GM23338 (cell line): ENCODE data around the gene PXDN. TPM values are rescaled to one million over a fixed set of nuclear protein-coding genes. Genes with fewer than 3 reads are reported as not detected.
A peak's percentile ranks its signal among the peaks of the same experiment; 100 is the strongest.

Experiments used
- ATAC-seq: fragments of 200-7000 bp; cut with Tn5 transposase; 3 replicates; pipeline ENCODE4 v1.9.1; 2020
- DNase-seq: peaks from one replicate; pipeline ENCODE4 v3.0.0-alpha.2; 2015; ENCODE audit warnings: low spot score
- H2AFZ ChIP-seq: fragments of 200-600 bp; sonication (generic); 2 replicates; pipeline ENCODE4 v1.8.0; 2016; ENCODE audit warnings: antibody characterized with exemption, mild to moderate bottlenecking, moderate library complexity
- H3F3A ChIP-seq: fragments of 200-600 bp; sonication (generic); replicated peaks from 2 replicates; pipeline ENCODE4 v1.8.0; 2017; ENCODE audit warnings: antibody characterized with exemption, mixed run types, low read depth
- H3K27ac ChIP-seq: fragments of 200-600 bp; sonication (generic); 2 replicates; pipeline ENCODE4 v1.6.1; 2016; ENCODE audit warnings: low read depth
- H3K27me3 ChIP-seq: fragments of 200-600 bp; sonication (generic); 2 replicates; pipeline ENCODE4 v1.8.0; 2016; ENCODE audit warnings: mild to moderate bottlenecking, mixed run types, moderate library complexity; ENCODE audit not compliant: insufficient read depth
- H3K36me3 ChIP-seq: fragments of 200-600 bp; sonication (generic); 2 replicates; pipeline ENCODE4 v1.8.0; 2016; ENCODE audit warnings: mild to moderate bottlenecking; ENCODE audit not compliant: insufficient read depth
- H3K4me1 ChIP-seq: fragments of 200-600 bp; sonication (generic); 2 replicates; pipeline ENCODE4 v1.8.0; 2016; ENCODE audit warnings: mild to moderate bottlenecking, moderate library complexity; ENCODE audit not compliant: insufficient read depth
- H3K4me2 ChIP-seq: fragments of 200-600 bp; sonication (generic); 2 replicates; pipeline ENCODE4 v1.7.1; 2017; ENCODE audit warnings: mixed run types
- H3K4me3 ChIP-seq: fragments of 200-600 bp; sonication (generic); 2 replicates; pipeline ENCODE4 v1.6.1; 2016; ENCODE audit warnings: mixed run types
- H3K79me2 ChIP-seq: fragments of 200-600 bp; sonication (generic); replicated peaks from 2 replicates; pipeline ENCODE4 v1.8.0; 2017; ENCODE audit warnings: mild to moderate bottlenecking; ENCODE audit not compliant: insufficient read depth
- H3K9me2 ChIP-seq: fragments of 200-600 bp; sonication (generic); 2 replicates; pipeline ENCODE4 v1.8.0; 2017; ENCODE audit not compliant: insufficient read depth
- H4K20me1 ChIP-seq: fragments of 200-600 bp; sonication (generic); replicated peaks from 2 replicates; pipeline ENCODE4 v1.8.0; 2017; ENCODE audit warnings: mild to moderate bottlenecking; ENCODE audit not compliant: insufficient read depth
- H3K27ac Mint-ChIP-seq: 2 replicates; pipeline ENCODE4 v1.8.0; 2020; ENCODE audit warnings: inconsistent platforms, mild to moderate bottlenecking, moderate library complexity, mixed read lengths
- H3K27me3 Mint-ChIP-seq: 3 replicates; pipeline ENCODE4 v1.8.0; 2022; ENCODE audit warnings: low read depth, mild to moderate bottlenecking, moderate library complexity, mixed read lengths, inconsistent platforms; ENCODE audit not compliant: insufficient read depth, poor library complexity
- H3K36me3 Mint-ChIP-seq: 3 replicates; pipeline ENCODE4 v1.8.0; 2021; ENCODE audit warnings: low read depth, mild to moderate bottlenecking, inconsistent platforms, moderate library complexity, mixed read lengths
- H3K4me1 Mint-ChIP-seq: 3 replicates; pipeline ENCODE4 v1.8.0; 2020; ENCODE audit warnings: mild to moderate bottlenecking, inconsistent platforms, mixed read lengths
- H3K4me3 Mint-ChIP-seq: 3 replicates; pipeline ENCODE4 v1.8.0; 2021; ENCODE audit warnings: moderate library complexity, mild to moderate bottlenecking, inconsistent platforms, mixed read lengths
- H3K9me3 Mint-ChIP-seq: 3 replicates; pipeline ENCODE4 v1.8.0; 2020; ENCODE audit warnings: moderate library complexity, mild to moderate bottlenecking, inconsistent platforms, mixed read lengths
- EZH2 ChIP-seq: fragments of 200-600 bp; sonication (generic); IDR thresholded peaks from one replicate; pipeline ENCODE4 v1.8.0; 2017; ENCODE audit warnings: antibody characterized with exemption, mild to moderate bottlenecking, low read depth; ENCODE audit not compliant: unreplicated experiment
- EZH2phosphoT487 ChIP-seq: fragments of 200-600 bp; sonication (generic); IDR thresholded peaks from one replicate; pipeline ENCODE4 v1.8.1; 2018; ENCODE audit warnings: antibody characterized with exemption; ENCODE audit not compliant: unreplicated experiment
- JUNB ChIP-seq: IDR thresholded peaks from one replicate; pipeline ENCODE4 v1.6.1; 2016; ENCODE audit warnings: antibody characterized with exemption; ENCODE audit not compliant: unreplicated experiment
- NANOG ChIP-seq: IDR thresholded peaks from 2 replicates; pipeline ENCODE4 v1.6.1; 2016; ENCODE audit warnings: antibody characterized with exemption, borderline replicate concordance
- STAT1 ChIP-seq: IDR thresholded peaks from one replicate; pipeline ENCODE4 v1.6.1; 2016; ENCODE audit warnings: antibody characterized with exemption; ENCODE audit not compliant: unreplicated experiment
- ZNF331 ChIP-seq: fragments of 250-450 bp; sonication (Bioruptor Pico); IDR thresholded peaks from 2 replicates; pipeline ENCODE4 v1.5.0; 2020; ENCODE audit warnings: low read depth, mild to moderate bottlenecking, moderate library complexity
- polyA plus RNA-seq: library from polyadenylated mRNA; unstranded; fragments of >200 nt; fragmentation: Nextera tagmentation; extraction: Ambion mirVana; gene quantifications from 2 replicates; pipeline ENCODE4 v1.2.1, GENCODE V29; 2016
- total RNA-seq: library from RNA; depleted of rRNA; stranded (reverse); fragments of >200 nt; shearing (Covaris generic); gene quantifications from 2 replicates; pipeline ENCODE4 v1.2.3, GENCODE V29; 2014
- TF ChIP-seq, protein P1 (sequence below): fragments of 250-450 bp; sonication (Bioruptor Pico); IDR thresholded peaks from 2 replicates; pipeline ENCODE4 v1.5.0; 2020; ENCODE audit warnings: mild to moderate bottlenecking, moderate library complexity
- TF ChIP-seq, protein P2 (sequence below), 2 experiments: fragments of 200-600 bp in 1 of 2; sonication (generic) in 1 of 2; conservative IDR thresholded peaks; 2 replicates each; pipeline versions ENCODE4 v1.5.1 to v1.6.1; 2016 to 2017; ENCODE audit warnings: antibody characterized with exemption in 2 of 2, low read depth in 2 of 2, mild to moderate bottlenecking in 2 of 2, moderate library complexity in 1 of 2
- TF ChIP-seq, protein P3 (sequence below): IDR thresholded peaks from 2 replicates; pipeline ENCODE4 v1.6.1; 2016; ENCODE audit warnings: antibody characterized with exemption

The PXDN gene
- total and polyA plus RNA-seq, 2 experiments from 2014 or later = 42.2 to 225 TPM

DNA sequence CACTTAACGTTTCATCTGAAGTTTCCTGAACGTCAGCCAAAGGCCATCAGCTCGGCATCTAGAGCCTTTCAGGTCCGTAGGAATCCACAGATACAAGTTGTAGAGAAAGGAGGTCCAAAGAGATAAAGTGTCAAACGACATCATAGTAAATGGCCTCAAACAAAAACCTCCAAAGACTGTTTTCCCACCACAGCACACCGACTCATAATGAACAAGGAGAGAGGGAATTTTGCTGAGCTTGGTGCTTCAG lies 150.3 kb downstream of the PXDN start (continued):
- TF ChIP-seq, protein P1, sequence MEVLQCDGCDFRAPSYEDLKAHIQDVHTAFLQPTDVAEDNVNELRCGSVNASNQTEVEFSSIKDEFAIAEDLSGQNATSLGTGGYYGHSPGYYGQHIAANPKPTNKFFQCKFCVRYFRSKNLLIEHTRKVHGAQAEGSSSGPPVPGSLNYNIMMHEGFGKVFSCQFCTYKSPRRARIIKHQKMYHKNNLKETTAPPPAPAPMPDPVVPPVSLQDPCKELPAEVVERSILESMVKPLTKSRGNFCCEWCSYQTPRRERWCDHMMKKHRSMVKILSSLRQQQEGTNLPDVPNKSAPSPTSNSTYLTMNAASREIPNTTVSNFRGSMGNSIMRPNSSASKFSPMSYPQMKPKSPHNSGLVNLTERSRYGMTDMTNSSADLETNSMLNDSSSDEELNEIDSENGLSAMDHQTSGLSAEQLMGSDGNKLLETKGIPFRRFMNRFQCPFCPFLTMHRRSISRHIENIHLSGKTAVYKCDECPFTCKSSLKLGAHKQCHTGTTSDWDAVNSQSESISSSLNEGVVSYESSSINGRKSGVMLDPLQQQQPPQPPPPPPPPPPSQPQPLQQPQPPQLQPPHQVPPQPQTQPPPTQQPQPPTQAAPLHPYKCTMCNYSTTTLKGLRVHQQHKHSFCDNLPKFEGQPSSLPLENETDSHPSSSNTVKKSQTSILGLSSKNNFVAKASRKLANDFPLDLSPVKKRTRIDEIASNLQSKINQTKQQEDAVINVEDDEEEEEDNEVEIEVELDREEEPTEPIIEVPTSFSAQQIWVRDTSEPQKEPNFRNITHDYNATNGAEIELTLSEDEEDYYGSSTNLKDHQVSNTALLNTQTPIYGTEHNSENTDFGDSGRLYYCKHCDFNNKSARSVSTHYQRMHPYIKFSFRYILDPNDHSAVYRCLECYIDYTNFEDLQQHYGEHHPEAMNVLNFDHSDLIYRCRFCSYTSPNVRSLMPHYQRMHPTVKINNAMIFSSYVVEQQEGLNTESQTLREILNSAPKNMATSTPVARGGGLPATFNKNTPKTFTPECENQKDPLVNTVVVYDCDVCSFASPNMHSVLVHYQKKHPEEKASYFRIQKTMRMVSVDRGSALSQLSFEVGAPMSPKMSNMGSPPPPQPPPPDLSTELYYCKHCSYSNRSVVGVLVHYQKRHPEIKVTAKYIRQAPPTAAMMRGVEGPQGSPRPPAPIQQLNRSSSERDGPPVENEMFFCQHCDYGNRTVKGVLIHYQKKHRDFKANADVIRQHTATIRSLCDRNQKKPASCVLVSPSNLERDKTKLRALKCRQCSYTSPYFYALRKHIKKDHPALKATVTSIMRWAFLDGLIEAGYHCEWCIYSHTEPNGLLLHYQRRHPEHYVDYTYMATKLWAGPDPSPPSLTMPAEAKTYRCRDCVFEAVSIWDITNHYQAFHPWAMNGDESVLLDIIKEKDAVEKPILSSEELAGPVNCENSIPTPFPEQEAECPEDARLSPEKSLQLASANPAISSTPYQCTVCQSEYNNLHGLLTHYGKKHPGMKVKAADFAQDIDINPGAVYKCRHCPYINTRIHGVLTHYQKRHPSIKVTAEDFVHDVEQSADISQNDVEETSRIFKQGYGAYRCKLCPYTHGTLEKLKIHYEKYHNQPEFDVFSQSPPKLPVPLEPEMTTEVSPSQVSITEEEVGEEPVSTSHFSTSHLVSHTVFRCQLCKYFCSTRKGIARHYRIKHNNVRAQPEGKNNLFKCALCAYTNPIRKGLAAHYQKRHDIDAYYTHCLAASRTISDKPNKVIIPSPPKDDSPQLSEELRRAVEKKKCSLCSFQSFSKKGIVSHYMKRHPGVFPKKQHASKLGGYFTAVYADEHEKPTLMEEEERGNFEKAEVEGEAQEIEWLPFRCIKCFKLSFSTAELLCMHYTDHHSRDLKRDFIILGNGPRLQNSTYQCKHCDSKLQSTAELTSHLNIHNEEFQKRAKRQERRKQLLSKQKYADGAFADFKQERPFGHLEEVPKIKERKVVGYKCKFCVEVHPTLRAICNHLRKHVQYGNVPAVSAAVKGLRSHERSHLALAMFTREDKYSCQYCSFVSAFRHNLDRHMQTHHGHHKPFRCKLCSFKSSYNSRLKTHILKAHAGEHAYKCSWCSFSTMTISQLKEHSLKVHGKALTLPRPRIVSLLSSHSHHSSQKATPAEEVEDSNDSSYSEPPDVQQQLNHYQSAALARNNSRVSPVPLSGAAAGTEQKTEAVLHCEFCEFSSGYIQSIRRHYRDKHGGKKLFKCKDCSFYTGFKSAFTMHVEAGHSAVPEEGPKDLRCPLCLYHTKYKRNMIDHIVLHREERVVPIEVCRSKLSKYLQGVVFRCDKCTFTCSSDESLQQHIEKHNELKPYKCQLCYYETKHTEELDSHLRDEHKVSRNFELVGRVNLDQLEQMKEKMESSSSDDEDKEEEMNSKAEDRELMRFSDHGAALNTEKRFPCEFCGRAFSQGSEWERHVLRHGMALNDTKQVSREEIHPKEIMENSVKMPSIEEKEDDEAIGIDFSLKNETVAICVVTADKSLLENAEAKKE (CRISPR knock-in tag) = no peak
- TF ChIP-seq, protein P2, sequence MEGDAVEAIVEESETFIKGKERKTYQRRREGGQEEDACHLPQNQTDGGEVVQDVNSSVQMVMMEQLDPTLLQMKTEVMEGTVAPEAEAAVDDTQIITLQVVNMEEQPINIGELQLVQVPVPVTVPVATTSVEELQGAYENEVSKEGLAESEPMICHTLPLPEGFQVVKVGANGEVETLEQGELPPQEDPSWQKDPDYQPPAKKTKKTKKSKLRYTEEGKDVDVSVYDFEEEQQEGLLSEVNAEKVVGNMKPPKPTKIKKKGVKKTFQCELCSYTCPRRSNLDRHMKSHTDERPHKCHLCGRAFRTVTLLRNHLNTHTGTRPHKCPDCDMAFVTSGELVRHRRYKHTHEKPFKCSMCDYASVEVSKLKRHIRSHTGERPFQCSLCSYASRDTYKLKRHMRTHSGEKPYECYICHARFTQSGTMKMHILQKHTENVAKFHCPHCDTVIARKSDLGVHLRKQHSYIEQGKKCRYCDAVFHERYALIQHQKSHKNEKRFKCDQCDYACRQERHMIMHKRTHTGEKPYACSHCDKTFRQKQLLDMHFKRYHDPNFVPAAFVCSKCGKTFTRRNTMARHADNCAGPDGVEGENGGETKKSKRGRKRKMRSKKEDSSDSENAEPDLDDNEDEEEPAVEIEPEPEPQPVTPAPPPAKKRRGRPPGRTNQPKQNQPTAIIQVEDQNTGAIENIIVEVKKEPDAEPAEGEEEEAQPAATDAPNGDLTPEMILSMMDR (conservative IDR thresholded peaks at IDR 0.05; ENCODE audit: low read depth in 2 of 2) = no peak
- TF ChIP-seq NANOG (no peak), ZNF331 (CRISPR knock-in tag) (no peak), STAT1 (no peak), EZH2phosphoT487 (no peak), EZH2 (no peak)

DNA sequence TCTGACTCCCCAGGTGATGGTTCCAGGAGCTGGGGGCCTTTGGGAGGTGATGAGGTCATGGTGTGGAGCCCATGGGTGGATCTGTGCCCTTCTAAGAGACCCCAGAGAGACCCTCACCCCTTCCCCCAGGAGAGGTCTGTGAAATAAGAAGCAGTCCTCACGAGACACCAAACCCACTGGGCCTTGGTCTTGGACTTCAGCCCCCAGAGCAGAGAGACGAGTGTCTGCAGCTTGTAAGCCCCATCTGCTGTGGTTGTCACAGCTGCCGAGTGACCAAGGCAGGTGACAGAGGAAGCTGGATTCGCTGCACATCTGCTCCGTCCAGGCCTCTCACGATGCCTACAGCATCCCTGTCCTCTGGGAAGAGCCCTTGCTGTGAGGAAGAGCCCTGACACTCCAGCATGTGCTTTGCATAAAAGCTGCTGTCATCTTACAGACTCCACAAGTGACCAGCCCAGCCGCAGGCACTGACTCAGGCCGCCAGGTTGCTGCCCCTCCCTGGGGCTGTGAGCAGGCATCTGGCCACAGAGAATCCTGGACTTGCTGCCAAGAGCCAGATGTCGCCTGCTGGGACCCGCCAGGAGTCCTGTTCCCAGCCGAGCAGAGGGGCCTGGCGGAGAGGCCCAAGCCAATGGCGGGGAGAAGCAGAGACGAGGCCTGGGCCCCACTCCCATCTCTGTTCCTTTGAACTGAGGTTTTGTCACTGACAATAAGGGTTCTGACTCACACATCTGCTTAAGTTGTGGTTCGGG lies 150.8 kb downstream of the PXDN start:
- DNase-seq (no peak), ATAC-seq (no peak)
- Histone ChIP-seq H3K4me1 (0 out of 2 replicates have a peak, but pooled peaks cover 10% of the 10 kb centered on the region), H3K4me2 (no peak overlapping the region), H3K4me3 (no peak overlapping the region), H3K27ac (peak overlapping the region; percentile 32; the same call in 1 of the 2 replicates), H3K9me2 (no peaks in the 10 kb centered on the region), H3K27me3 (no peaks in the 10 kb centered on the region), H3K36me3 (no peaks in the 10 kb centered on the region), H3K79me2 (no peaks in the 10 kb centered on the region), H3F3A (peaks cover 18% of the 10 kb centered on the region), H4K20me1 (no peaks in the 10 kb centered on the region; the same call in 1 of the 2 replicates), H2AFZ (no peak overlapping the region)
- Mint-ChIP-seq H3K4me3 (no peak overlapping the region), H3K27me3 (peaks cover 3% of the 10 kb centered on the region), H3K36me3 (peaks cover 3% of the 10 kb centered on the region; the same call in 1 of the 3 replicates), H3K27ac (no peak overlapping the region), H3K9me3 (no peaks in the 10 kb centered on the region), H3K4me1 (peaks cover 27% of the 10 kb centered on the region)
- TF ChIP-seq ZNF331 (CRISPR knock-in tag) (no peak), STAT1 (no peak), JUNB (no peak), EZH2 (no peak)
- TF ChIP-seq, protein P2 (conservative IDR thresholded peaks at IDR 0.05; ENCODE audit: low read depth in 2 of 2) = no peak
- TF ChIP-seq, protein P3, sequence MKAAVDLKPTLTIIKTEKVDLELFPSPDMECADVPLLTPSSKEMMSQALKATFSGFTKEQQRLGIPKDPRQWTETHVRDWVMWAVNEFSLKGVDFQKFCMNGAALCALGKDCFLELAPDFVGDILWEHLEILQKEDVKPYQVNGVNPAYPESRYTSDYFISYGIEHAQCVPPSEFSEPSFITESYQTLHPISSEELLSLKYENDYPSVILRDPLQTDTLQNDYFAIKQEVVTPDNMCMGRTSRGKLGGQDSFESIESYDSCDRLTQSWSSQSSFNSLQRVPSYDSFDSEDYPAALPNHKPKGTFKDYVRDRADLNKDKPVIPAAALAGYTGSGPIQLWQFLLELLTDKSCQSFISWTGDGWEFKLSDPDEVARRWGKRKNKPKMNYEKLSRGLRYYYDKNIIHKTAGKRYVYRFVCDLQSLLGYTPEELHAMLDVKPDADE = no peak
